Measurements from ENCODE around the gene PPM1K. TPM values are rescaled to one million over a fixed set of nuclear protein-coding genes. Genes with fewer than 3 reads are reported as not detected.
A peak's percentile ranks its signal among the peaks of the same experiment; 100 is the strongest.

The PPM1K gene
- total RNA-seq, 1 donor from 2014 or later: 9.7 TPM

DNA sequence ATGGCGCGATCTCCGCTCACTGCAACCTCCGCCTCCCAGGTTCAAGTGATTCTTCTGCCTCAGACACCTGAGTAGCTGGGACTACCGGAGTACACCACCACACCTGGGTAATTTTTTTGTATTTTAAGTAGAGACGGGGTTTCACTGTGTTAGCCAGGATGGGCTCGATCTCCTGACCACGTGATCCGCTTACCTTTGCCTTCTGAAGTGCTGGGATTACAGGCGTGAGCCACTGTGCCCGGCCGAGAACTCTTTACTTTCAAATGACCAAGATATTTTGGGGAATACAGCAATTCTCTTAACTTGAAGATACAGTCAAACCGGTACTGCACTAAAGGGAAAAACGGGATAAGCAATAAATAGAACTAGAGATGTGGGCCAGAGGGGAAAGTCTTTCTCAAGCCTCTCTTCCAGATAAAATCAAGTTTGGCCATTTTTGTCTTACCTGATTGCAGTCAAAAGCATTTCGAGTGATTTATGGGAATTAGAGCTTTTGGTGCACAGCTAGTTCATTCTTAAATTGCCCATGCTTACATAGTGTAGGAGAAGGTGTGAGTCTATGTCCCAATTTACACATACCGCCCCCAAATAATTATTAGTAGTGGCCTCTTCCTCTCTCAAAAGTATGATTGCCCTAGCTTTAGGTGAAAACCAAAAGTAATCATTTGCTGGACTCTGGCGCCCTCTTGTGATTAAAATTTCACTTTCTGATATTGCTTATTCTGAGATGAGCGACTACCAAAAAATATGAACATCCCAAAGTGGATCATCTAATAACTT lies 72.7 kb downstream of the PPM1K start:
- Mint-ChIP-seq H3K27me3 (ENCODE audit: unreplicated experiment) (peaks cover 2% of the 10 kb centered on the region), H3K4me1 (ENCODE audit: unreplicated experiment) (peaks cover 11% of the 10 kb centered on the region), H3K27ac (ENCODE audit: unreplicated experiment) (no peak overlapping the region), H3K36me3 (ENCODE audit: low read depth, unreplicated experiment) (no peaks in the 10 kb centered on the region), H3K9me3 (ENCODE audit: unreplicated experiment) (no peaks in the 10 kb centered on the region), H3K4me3 (ENCODE audit: unreplicated experiment) (no peak overlapping the region)
- TF ChIP-seq, protein P1, sequence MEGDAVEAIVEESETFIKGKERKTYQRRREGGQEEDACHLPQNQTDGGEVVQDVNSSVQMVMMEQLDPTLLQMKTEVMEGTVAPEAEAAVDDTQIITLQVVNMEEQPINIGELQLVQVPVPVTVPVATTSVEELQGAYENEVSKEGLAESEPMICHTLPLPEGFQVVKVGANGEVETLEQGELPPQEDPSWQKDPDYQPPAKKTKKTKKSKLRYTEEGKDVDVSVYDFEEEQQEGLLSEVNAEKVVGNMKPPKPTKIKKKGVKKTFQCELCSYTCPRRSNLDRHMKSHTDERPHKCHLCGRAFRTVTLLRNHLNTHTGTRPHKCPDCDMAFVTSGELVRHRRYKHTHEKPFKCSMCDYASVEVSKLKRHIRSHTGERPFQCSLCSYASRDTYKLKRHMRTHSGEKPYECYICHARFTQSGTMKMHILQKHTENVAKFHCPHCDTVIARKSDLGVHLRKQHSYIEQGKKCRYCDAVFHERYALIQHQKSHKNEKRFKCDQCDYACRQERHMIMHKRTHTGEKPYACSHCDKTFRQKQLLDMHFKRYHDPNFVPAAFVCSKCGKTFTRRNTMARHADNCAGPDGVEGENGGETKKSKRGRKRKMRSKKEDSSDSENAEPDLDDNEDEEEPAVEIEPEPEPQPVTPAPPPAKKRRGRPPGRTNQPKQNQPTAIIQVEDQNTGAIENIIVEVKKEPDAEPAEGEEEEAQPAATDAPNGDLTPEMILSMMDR (IDR thresholded peaks at IDR 0.05; ENCODE audit: unreplicated experiment): peak; percentile 79
- peak; percentile 64 for DNase-seq (ENCODE audit: low spot score)

DNA sequence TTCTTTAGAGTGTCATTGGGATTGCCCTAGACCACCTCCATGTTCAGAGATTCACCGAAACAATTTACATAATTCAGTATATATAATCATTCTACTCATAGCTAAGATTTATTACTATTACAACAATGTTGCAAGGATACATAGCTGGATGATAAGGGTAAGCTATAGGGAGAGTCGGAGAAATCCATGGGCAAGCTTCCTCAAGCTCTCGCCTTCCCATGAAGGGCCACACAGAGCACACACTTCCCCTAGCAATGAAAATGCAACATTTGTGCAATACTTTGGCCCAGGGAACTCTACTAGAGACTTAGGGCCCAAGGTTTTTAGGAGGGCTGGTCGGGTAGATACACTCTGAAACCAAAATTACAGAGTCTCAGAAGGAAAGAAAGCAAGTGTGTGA lies 76.2 kb downstream of the PPM1K start:
- DNase-seq (ENCODE audit: low spot score): no peak
- TF ChIP-seq, protein P1 (IDR thresholded peaks at IDR 0.05; ENCODE audit: unreplicated experiment): no peak
- Mint-ChIP-seq H3K36me3 (ENCODE audit: low read depth, unreplicated experiment) (no peaks in the 10 kb centered on the region), H3K9me3 (ENCODE audit: unreplicated experiment) (no peaks in the 10 kb centered on the region), H3K27me3 (ENCODE audit: unreplicated experiment) (no peaks in the 10 kb centered on the region), H3K27ac (ENCODE audit: unreplicated experiment) (no peak overlapping the region), H3K4me1 (ENCODE audit: unreplicated experiment) (peaks cover 31% of the 10 kb centered on the region), H3K4me3 (ENCODE audit: unreplicated experiment) (no peak overlapping the region)

Other genes with a start within 250 kb of the PPM1K start
- 37.0 TPM for gene ABCG2, start 125.9 kb downstream of the PPM1K start, total RNA-seq (ENCODE audit: unreplicated experiment)
- gene HERC6, start 94.3 kb upstream of the PPM1K start, total RNA-seq (ENCODE audit: unreplicated experiment): 3.2 TPM
- gene HERC5, start 172.6 kb upstream of the PPM1K start, total RNA-seq (ENCODE audit: unreplicated experiment): 9.1 TPM
- gene PYURF, start 239.2 kb upstream of the PPM1K start, total RNA-seq (ENCODE audit: unreplicated experiment): 49.8 TPM